ENCODE data around the gene SPHKAP.

DNA sequence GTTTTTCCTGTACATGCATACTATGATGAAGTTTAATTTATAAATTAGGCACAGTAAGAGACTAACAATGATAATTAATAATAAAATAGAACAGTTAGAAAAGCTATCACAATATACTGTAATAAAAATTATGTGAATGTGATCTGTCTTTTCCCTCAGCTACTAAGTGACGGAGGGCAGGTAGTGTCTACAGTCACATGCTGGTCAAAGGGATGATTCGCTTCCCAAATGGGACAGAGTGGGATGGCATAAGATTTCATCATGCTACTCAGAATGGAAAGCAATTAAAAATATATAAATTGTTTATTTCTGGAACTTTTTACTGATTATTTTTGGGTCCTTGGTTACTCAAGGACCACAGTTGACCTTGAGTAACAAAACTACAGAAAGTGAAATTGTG lies 238.5 kb downstream of the SPHKAP start:
- TF ChIP-seq, protein P1, sequence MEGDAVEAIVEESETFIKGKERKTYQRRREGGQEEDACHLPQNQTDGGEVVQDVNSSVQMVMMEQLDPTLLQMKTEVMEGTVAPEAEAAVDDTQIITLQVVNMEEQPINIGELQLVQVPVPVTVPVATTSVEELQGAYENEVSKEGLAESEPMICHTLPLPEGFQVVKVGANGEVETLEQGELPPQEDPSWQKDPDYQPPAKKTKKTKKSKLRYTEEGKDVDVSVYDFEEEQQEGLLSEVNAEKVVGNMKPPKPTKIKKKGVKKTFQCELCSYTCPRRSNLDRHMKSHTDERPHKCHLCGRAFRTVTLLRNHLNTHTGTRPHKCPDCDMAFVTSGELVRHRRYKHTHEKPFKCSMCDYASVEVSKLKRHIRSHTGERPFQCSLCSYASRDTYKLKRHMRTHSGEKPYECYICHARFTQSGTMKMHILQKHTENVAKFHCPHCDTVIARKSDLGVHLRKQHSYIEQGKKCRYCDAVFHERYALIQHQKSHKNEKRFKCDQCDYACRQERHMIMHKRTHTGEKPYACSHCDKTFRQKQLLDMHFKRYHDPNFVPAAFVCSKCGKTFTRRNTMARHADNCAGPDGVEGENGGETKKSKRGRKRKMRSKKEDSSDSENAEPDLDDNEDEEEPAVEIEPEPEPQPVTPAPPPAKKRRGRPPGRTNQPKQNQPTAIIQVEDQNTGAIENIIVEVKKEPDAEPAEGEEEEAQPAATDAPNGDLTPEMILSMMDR (conservative IDR thresholded peaks at IDR 0.05; ENCODE audit: low read depth, low read length): no peak
- TF ChIP-seq POLR2A (IDR thresholded peaks at IDR 0.05; ENCODE audit: low read depth, low read length): no peak
- no peak for TF ChIP-seq SMC3 (IDR thresholded peaks at IDR 0.05; ENCODE audit: low read depth, low read length)
- no peak for TF ChIP-seq RCOR1 (IDR thresholded peaks at IDR 0.05; ENCODE audit: insufficient replicate concordance, low read length)
- TF ChIP-seq CEBPB (IDR thresholded peaks at IDR 0.05; ENCODE audit: low read depth, low read length): no peak
- no peak for TF ChIP-seq RFX5 (IDR thresholded peaks at IDR 0.05; ENCODE audit: low read depth, low read length)
- TF ChIP-seq, protein P2, sequence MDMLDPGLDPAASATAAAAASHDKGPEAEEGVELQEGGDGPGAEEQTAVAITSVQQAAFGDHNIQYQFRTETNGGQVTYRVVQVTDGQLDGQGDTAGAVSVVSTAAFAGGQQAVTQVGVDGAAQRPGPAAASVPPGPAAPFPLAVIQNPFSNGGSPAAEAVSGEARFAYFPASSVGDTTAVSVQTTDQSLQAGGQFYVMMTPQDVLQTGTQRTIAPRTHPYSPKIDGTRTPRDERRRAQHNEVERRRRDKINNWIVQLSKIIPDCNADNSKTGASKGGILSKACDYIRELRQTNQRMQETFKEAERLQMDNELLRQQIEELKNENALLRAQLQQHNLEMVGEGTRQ (IDR thresholded peaks at IDR 0.05; ENCODE audit: low read depth, low read length): no peak

Data from IMR-90 (cell line).